ENCODE data around the gene SETD5.

- TF ChIP-seq, protein P1, sequence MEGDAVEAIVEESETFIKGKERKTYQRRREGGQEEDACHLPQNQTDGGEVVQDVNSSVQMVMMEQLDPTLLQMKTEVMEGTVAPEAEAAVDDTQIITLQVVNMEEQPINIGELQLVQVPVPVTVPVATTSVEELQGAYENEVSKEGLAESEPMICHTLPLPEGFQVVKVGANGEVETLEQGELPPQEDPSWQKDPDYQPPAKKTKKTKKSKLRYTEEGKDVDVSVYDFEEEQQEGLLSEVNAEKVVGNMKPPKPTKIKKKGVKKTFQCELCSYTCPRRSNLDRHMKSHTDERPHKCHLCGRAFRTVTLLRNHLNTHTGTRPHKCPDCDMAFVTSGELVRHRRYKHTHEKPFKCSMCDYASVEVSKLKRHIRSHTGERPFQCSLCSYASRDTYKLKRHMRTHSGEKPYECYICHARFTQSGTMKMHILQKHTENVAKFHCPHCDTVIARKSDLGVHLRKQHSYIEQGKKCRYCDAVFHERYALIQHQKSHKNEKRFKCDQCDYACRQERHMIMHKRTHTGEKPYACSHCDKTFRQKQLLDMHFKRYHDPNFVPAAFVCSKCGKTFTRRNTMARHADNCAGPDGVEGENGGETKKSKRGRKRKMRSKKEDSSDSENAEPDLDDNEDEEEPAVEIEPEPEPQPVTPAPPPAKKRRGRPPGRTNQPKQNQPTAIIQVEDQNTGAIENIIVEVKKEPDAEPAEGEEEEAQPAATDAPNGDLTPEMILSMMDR (IDR thresholded peaks at IDR 0.05): no peak
- no peak for TF ChIP-seq EP300 (IDR thresholded peaks at IDR 0.05)
- TF ChIP-seq POLR2A (IDR thresholded peaks at IDR 0.05): no peak
These were observed 18.2 kb downstream of the SETD5 start for GRCh38 chr3:9415485-9416138.
